IMR-90 (cell line): ENCODE measurements around the gene PTGDR2. TPM values are rescaled to one million over a fixed set of nuclear protein-coding genes. Genes with fewer than 3 reads are reported as not detected.

ENCODE experiments used
- ATAC-seq: fragments of 200-7000 bp; cut with Tn5 transposase; 2 replicates; pipeline ENCODE4 v1.9.1; 2020; ENCODE audit warnings: low read depth, mild to moderate bottlenecking, moderate library complexity
- BruUV-seq: library from RNA; stranded (reverse); fragments of 400-500 nt; replicated peaks from 2 replicates; lab custom pipeline; 2021; lab: Mats Ljungman, UMichigan
- CTCF ChIA-PET: fragments of 300-600 bp; formaldehyde crosslinking; extraction: SDS; loops from one replicate; lab custom pipeline; 2021; ENCODE audit warnings: antibody characterized with exemption; lab: Yijun Ruan, JAX
- POLR2A ChIA-PET: fragments of 300-600 bp; sonication (Branson Sonifier 250); formaldehyde crosslinking; loops from one replicate; lab custom pipeline; 2022; ENCODE audit warnings: antibody characterized with exemption; ENCODE audit not compliant: unreplicated experiment; lab: Charles Lee
- DNase-seq: peaks from one replicate; pipeline ENCODE4 v3.0.0; 2013
- H2AFZ ChIP-seq: replicated peaks from 2 replicates; pipeline ENCODE3; 2013; ENCODE audit warnings: low read length, mild to moderate bottlenecking; ENCODE audit not compliant: poor library complexity
- H2AK5ac ChIP-seq: 2 replicates; pipeline ENCODE4 v1.6.1; 2013; ENCODE audit warnings: low read depth, low read length, inconsistent platforms
- H2AK9ac ChIP-seq: replicated peaks from 2 replicates; pipeline ENCODE3; 2013; ENCODE audit warnings: mild to moderate bottlenecking, low read depth, low read length, moderate library complexity; ENCODE audit not compliant: poor library complexity
- H2BK120ac ChIP-seq: 2 replicates; pipeline ENCODE4 v1.6.1; 2013; ENCODE audit warnings: low read depth, low read length, inconsistent platforms
- H2BK15ac ChIP-seq: 3 replicates; pipeline ENCODE4 v1.6.1; 2013; ENCODE audit warnings: low read depth, low read length, inconsistent platforms
- H2BK20ac ChIP-seq: 2 replicates; pipeline ENCODE4 v1.6.1; 2013; ENCODE audit warnings: low read depth, mild to moderate bottlenecking, inconsistent platforms, low read length, moderate library complexity
- H2BK5ac ChIP-seq: 2 replicates; pipeline ENCODE4 v1.6.1; 2013; ENCODE audit warnings: mild to moderate bottlenecking, low read depth, low read length, inconsistent platforms; ENCODE audit not compliant: poor library complexity, severe bottlenecking
- H3K14ac ChIP-seq: replicated peaks from 2 replicates; pipeline ENCODE4 v1.6.1; 2013; ENCODE audit warnings: low read depth, low read length, inconsistent platforms
- H3K18ac ChIP-seq: 2 replicates; pipeline ENCODE4 v1.6.1; 2013; ENCODE audit warnings: low read depth, low read length, control low read depth
- H3K23ac ChIP-seq: 2 replicates; pipeline ENCODE4 v1.6.1; 2013; ENCODE audit warnings: low read depth, low read length, inconsistent platforms
- H3K27ac ChIP-seq: 2 replicates; pipeline ENCODE4 v1.5.1; 2013; ENCODE audit warnings: mild to moderate bottlenecking, control low read depth, low read length; ENCODE audit not compliant: insufficient read depth
- H3K27me3 ChIP-seq: 2 replicates; pipeline ENCODE4 v1.6.1; 2013; ENCODE audit warnings: low read length; ENCODE audit not compliant: control insufficient read depth, insufficient read depth
- H3K36me3 ChIP-seq: 2 replicates; pipeline ENCODE4 v1.6.1; 2013; ENCODE audit warnings: low read length, mixed read lengths; ENCODE audit not compliant: control insufficient read depth, insufficient read depth
- H3K4ac ChIP-seq: 2 replicates; pipeline ENCODE4 v1.6.1; 2013; ENCODE audit warnings: low read depth, low read length, inconsistent platforms
- H3K4me1 ChIP-seq: 2 replicates; pipeline ENCODE4 v1.6.1; 2013; ENCODE audit warnings: low read length, mixed read lengths; ENCODE audit not compliant: control insufficient read depth, insufficient read depth
- H3K4me2 ChIP-seq: 2 replicates; pipeline ENCODE4 v1.6.1; 2013; ENCODE audit warnings: low read depth, mild to moderate bottlenecking, control low read depth, low read length, moderate library complexity
- H3K4me3 ChIP-seq: 2 replicates; pipeline ENCODE4 v1.5.1; 2013; ENCODE audit warnings: low read depth, mild to moderate bottlenecking, control low read depth, low read length, moderate library complexity; ENCODE audit not compliant: insufficient read depth
- H3K56ac ChIP-seq: 2 replicates; pipeline ENCODE4 v1.6.1; 2013; ENCODE audit warnings: low read length, inconsistent platforms; ENCODE audit not compliant: insufficient read depth; ENCODE audit errors: extremely low read depth
- H3K79me1 ChIP-seq, 2 experiments: 2 replicates each; pipeline ENCODE4 v1.6.1; 2013; ENCODE audit warnings: low read length in 2 of 2, inconsistent platforms in 1 of 2, low read depth in 1 of 2
- H3K9ac ChIP-seq: 2 replicates; pipeline ENCODE4 v1.6.1; 2013; ENCODE audit warnings: low read depth, low read length, control low read depth
- H3K9me1 ChIP-seq: 2 replicates; pipeline ENCODE4 v1.6.1; 2013; ENCODE audit warnings: low read length, inconsistent platforms; ENCODE audit not compliant: insufficient read depth
- H3K9me3 ChIP-seq: 2 replicates; pipeline ENCODE4 v1.6.1; 2013; ENCODE audit warnings: low read length; ENCODE audit not compliant: control insufficient read depth, insufficient read depth
- H4K20me1 ChIP-seq: 2 replicates; pipeline ENCODE4 v1.6.1; 2013; ENCODE audit warnings: low read length, inconsistent platforms; ENCODE audit not compliant: insufficient read depth
- H4K5ac ChIP-seq: 2 replicates; pipeline ENCODE4 v1.6.1; 2013; ENCODE audit warnings: mild to moderate bottlenecking, low read depth, low read length, control low read depth
- H4K8ac ChIP-seq, 2 experiments: 2 replicates each; pipeline ENCODE4 v1.6.1; 2013; ENCODE audit warnings: low read depth in 2 of 2, low read length in 2 of 2, control low read depth in 1 of 2, inconsistent platforms in 1 of 2
- H4K91ac ChIP-seq: 2 replicates; pipeline ENCODE4 v1.6.1; 2013; ENCODE audit warnings: low read depth, low read length, inconsistent platforms; ENCODE audit not compliant: insufficient read depth
- BHLHE40 ChIP-seq: fragments of 150-350 bp; IDR thresholded peaks from 2 replicates; pipeline ENCODE4 v1.6.1; 2016; ENCODE audit warnings: mild to moderate bottlenecking, low read depth, low read length
- CEBPB ChIP-seq: IDR thresholded peaks from 2 replicates; pipeline ENCODE4 v1.6.1; 2012; ENCODE audit warnings: low read depth, low read length, improper control_type of control experiment
- CHD1 ChIP-seq: IDR thresholded peaks from 2 replicates; pipeline ENCODE4 v1.6.1; 2012; ENCODE audit warnings: low read depth, low read length, improper control_type of control experiment
- CTCF ChIP-seq: conservative IDR thresholded peaks from 2 replicates; pipeline ENCODE4 v1.5.1; 2012; ENCODE audit warnings: mild to moderate bottlenecking, low read depth, low read length, improper control_type of control experiment
- ELK1 ChIP-seq: fragments of 150-350 bp; IDR thresholded peaks from 2 replicates; pipeline ENCODE4 v1.6.1; 2016; ENCODE audit warnings: low read depth, mild to moderate bottlenecking, low read length, moderate library complexity, borderline replicate concordance
- FOS ChIP-seq: fragments of 150-350 bp; IDR thresholded peaks from 2 replicates; pipeline ENCODE4 v1.6.1; 2016; ENCODE audit warnings: low read depth, low read length
- MAFK ChIP-seq: IDR thresholded peaks from 2 replicates; pipeline ENCODE4 v1.6.1; 2012; ENCODE audit warnings: low read depth, low read length, improper control_type of control experiment
- MAZ ChIP-seq: IDR thresholded peaks from 2 replicates; pipeline ENCODE4 v1.6.1; 2012; ENCODE audit warnings: low read depth, mild to moderate bottlenecking, low read length, improper control_type of control experiment, moderate library complexity, borderline replicate concordance
- MXI1 ChIP-seq: IDR thresholded peaks from 2 replicates; pipeline ENCODE4 v1.6.1; 2012; ENCODE audit warnings: low read depth, mild to moderate bottlenecking, low read length, moderate library complexity, borderline replicate concordance
- POLR2A ChIP-seq: IDR thresholded peaks from 2 replicates; pipeline ENCODE4 v1.6.1; 2012; ENCODE audit warnings: mild to moderate bottlenecking, low read depth, low read length
- RCOR1 ChIP-seq: IDR thresholded peaks from 2 replicates; pipeline ENCODE4 v1.6.1; 2012; ENCODE audit warnings: mild to moderate bottlenecking, low read length, improper control_type of control experiment; ENCODE audit not compliant: insufficient replicate concordance
- RFX5 ChIP-seq: IDR thresholded peaks from 2 replicates; pipeline ENCODE4 v1.8.0; 2012; ENCODE audit warnings: low read depth, mild to moderate bottlenecking, low read length, moderate library complexity
- SMC3 ChIP-seq: fragments of 150-350 bp; IDR thresholded peaks from 2 replicates; pipeline ENCODE4 v1.6.1; 2016; ENCODE audit warnings: low read depth, mild to moderate bottlenecking, antibody characterized with exemption, low read length, moderate library complexity
- USF2 ChIP-seq: fragments of 150-350 bp; IDR thresholded peaks from 2 replicates; pipeline ENCODE4 v1.6.1; 2017; ENCODE audit warnings: mild to moderate bottlenecking, antibody characterized with exemption, low read length, low read depth
- WGBS, 2 experiments: methylation state at CpG; one replicate each; pipeline versions ENCODE4 v1.1.5 to v1.1.7; 2013; ENCODE audit warnings: missing lambda C conversion rate in 2 of 2; ENCODE audit not compliant: insufficient read length in 1 of 2; ENCODE audit errors: extremely low coverage in 2 of 2; 5-methylcytosine and 5-hydroxymethylcytosine counted together
- dilution Hi-C: fragments of 300-500 bp; cut with HindIII; formaldehyde crosslinking; loops from one replicate; pipeline ENCODE4 v1.14.3; 2018; ENCODE audit warnings: low sequenced_read_pairs; ENCODE audit not compliant: unreplicated experiment
- in situ Hi-C: fragments of 300-500 bp; cut with MboI; formaldehyde crosslinking; loops from 3 replicates; pipeline ENCODE4 v1.14.3; 2019; ENCODE audit warnings: low sequenced_read_pairs, inconsistent platforms, mixed read lengths
- intact Hi-C: fragments of 100-400 bp; cut with micrococcal nuclease; formaldehyde crosslinking; loops from 2 replicates; pipeline ENCODE4 v1.10.0; 2022
- polyA plus RNA-seq, 3 experiments: library from polyadenylated mRNA; depleted of rRNA; stranded (reverse); fragments of >200 nt; gene quantifications; 2 replicates each; pipeline ENCODE4 v1.2.3, GENCODE V29; 2012; ENCODE audit warnings: low replicate concordance in 1 of 3
- total RNA-seq: library from RNA; depleted of rRNA; stranded (reverse); fragments of >200 nt; gene quantifications from 2 replicates; pipeline ENCODE4 v1.2.3, GENCODE V29; 2012

PTGDR2 gene
- total and polyA plus RNA-seq, 2 of the 4 experiments (the other 2 are of a cell fraction) = under 0.01 to 0.12 TPM

- H3K56ac ChIP-seq = no peak overlapping the region
- no peak overlapping the region for H2BK15ac ChIP-seq
- no peak overlapping the region for H2BK5ac ChIP-seq
- H3K4ac ChIP-seq = no peak overlapping the region
- in situ Hi-C loops = no loop called here
- H4K20me1 ChIP-seq = no peaks in the 10 kb centered on the region
- dilution Hi-C loops = no loop called here
- no peak overlapping the region for H2AFZ ChIP-seq
- H3K14ac ChIP-seq = no peak overlapping the region
- no peak overlapping the region for H3K18ac ChIP-seq
- peaks cover 32% of the 10 kb centered on the region for H3K36me3 ChIP-seq
- no peaks in the 10 kb centered on the region for H3K9me3 ChIP-seq
- no peak overlapping the region for H2AK9ac ChIP-seq
- no peak overlapping the region for H4K8ac ChIP-seq
- no peak overlapping the region for H3K23ac ChIP-seq
- WGBS, 2 experiments = 77% methylated on average over 32 of the region's 68 CpGs; no CpG with 5 or more reads in 1 of the 2 experiments
- no peak overlapping the region for H2AK5ac ChIP-seq
- H3K79me1 ChIP-seq = no peaks in the 10 kb centered on the region
- H3K27ac ChIP-seq = no peak overlapping the region
- no peak overlapping the region for H4K91ac ChIP-seq
- intact Hi-C loops = no loop called here
- H3K4me2 ChIP-seq = no peak overlapping the region
- no peaks in the 10 kb centered on the region; the same call in 1 of the 2 replicates for H3K9me1 ChIP-seq
- no peak for DNase-seq
- POLR2A ChIA-PET = no interaction called here
- peaks cover 2% of the 10 kb centered on the region for H3K4me1 ChIP-seq
- H4K5ac ChIP-seq = no peak overlapping the region
- H2BK120ac ChIP-seq = no peak overlapping the region
- BruUV-seq = no TSS peak
- no peak overlapping the region for H3K4me3 ChIP-seq
- H2BK20ac ChIP-seq = no peak overlapping the region
- CTCF ChIA-PET = no interaction called here
- no peaks in the 10 kb centered on the region for H3K27me3 ChIP-seq
- H3K9ac ChIP-seq = no peak overlapping the region
- ATAC-seq = no peak
- no peak for TF ChIP-seq BHLHE40
- TF ChIP-seq POLR2A = no peak
- no peak for TF ChIP-seq ELK1
- TF ChIP-seq CTCF = no peak
- TF ChIP-seq USF2 = no peak
- TF ChIP-seq CHD1 = no peak
- no peak for TF ChIP-seq RCOR1
- TF ChIP-seq CEBPB = no peak
- TF ChIP-seq MXI1 = no peak
- TF ChIP-seq SMC3 = no peak
- no peak for TF ChIP-seq RFX5
- TF ChIP-seq FOS = no peak
- TF ChIP-seq MAFK = no peak
- no peak for TF ChIP-seq MAZ
These were observed 2.5 kb downstream of the PTGDR2 start for GRCh38 chr11:60852982-60853950.
